22Rv1 (cell line): ENCODE results near the gene RGS11.

Experiments used
- CTCF ChIP-seq: fragments of 450-650 bp; IDR thresholded peaks from 2 replicates; pipeline ENCODE4 v1.5.1; 2017; ENCODE audit warnings: mild to moderate bottlenecking
- ZFX ChIP-seq: fragments of 450-650 bp; IDR thresholded peaks from 2 replicates; pipeline ENCODE4 v1.6.1; 2017; ENCODE audit warnings: antibody characterized with exemption, borderline replicate concordance

DNA sequence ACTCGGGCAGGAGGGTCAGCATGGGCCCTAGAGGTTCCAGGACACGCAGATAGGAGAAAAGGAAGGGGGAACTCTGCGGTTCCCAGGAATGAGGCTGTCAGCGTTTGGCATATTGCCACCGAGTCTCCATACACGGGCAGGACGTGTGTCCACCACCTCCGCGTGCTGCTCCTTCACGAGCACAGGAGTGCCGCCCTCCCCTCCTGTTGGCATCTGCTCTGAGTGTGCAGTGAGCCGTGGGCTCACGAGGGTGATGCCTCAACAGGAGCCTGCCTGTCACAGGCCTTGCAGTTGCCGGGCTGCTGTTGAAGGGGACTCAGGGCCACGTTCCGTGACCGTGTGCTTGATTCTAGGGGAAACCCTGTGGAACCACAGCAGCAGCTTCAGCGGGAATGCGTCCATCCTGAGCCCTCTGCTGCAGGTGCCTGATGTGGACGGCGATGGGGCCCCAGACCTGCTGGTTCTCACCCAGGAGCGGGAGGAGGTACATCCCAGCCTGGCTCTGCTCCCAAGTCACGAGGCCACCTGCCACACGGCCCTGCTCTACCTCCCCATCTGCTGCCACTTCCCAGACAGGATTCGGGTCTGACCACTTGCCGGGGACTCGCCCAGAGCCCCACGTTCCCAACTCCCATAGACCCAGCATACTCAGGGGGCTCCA is 14.6 kb downstream of the RGS11 start:
- TF ChIP-seq CTCF (no peak), ZFX (no peak)
